ENCODE data around the gene RGS8.

RGS8 gene, protein sequence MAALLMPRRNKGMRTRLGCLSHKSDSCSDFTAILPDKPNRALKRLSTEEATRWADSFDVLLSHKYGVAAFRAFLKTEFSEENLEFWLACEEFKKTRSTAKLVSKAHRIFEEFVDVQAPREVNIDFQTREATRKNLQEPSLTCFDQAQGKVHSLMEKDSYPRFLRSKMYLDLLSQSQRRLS

DNA sequence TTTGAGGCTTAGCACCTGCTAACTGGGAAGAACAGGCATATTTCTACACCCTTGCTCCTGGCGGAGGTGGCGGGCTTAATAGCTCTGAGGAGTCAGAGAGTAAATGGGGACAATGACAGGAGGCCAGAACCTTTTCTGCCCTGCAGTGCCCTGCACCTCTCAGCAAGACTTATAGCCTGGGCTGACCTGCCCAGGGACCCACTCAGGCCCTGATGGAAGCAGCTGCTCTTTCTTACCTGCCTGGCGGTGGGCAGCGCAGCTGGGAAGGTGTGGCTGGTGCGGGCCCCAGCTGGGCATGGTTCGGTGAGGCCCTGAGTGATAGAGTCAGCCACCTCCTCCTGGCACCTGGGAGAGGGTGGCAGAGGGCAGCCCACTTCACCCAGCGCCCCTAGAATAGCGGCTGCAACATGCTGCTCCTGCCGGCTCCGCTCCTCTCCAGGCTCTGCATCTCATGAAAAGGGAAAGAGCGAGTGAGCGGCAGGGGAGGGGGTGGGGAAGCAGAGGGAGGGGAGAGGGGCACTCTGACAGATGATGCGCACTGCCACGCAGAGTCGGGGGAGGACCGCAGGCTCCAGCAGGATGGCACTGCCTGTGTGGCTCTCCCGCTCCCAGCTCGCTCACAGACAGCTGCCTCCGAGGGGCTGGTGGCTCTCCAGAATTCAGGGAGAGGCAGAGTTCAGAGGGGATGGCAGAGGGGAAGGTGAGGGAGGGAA is at the start of gene RGS8:
Gene RGS8, minus strand, starts transcription at position 472 of the 713 bp plus-strand sequence. CDS start 14,938 bp downstream, outside the sequence.
- DNase-seq = peak; percentile 70

DNA sequence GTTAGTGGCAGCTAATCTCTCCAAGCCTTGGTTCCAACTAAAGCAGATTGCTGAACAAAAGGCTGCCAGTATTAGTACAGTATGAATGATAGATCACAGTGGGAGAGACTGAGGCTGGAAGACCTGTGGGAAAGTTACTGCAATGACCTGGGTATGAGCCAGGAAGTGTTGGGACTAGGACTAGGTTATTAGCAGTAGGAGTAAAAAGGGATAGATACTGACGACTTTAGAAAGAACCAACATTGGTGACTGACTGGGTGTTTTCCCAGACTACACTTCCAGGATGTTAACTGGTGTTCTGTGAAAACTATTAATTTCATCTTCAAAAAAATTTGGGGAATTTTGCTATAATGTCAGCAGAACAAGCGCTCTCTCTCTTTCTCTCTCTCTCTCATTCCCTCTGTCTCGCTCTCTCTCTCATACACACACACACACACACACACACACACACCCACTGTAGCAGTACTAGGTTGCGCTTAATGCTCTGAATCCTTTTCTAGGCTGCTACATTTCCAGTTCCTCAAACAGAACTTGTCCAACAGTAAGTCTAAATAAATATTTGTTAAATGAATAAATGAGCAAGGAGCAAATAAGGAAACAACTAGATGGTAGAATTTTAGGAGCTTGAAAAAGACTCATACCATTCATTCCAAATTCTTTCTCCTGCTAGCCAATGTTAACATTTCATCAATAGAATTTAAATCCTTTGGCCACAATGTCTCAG is 47.6 kb upstream of the RGS8 start:
- DNase-seq = no peak

- DNase-seq = no peak
Observed at GRCh38 chr1:182726912-182727311, 42.5 kb upstream of the RGS8 start.

GRCh38 chr1:182725259-182726255 is 41.2 kb upstream of the RGS8 start:
- DNase-seq = no peak

DNA sequence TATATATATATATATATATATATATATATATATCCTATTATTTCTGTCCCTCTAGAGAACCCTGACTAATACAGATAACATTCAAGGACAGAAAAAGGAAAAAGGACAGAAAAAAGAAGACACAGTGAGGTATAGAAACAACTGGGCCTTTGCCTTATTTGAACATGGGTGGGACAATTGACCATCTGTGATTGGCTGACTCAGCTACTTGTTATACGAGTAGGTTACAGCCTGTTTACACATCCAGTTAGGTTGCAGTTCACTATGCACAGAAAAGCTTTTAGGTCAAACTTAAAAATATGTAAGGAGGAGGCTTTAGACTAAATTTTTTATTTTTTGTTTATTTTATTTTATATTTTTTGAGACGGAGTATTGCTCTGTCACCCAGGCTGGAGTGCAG is 39.8 kb upstream of the RGS8 start:
- no peak for DNase-seq

GRCh38 chr1:182723200-182723599 is 38.8 kb upstream of the RGS8 start:
- DNase-seq = no peak

- no peak for DNase-seq
Observed at GRCh38 chr1:182721525-182721924, 37.1 kb upstream of the RGS8 start.

- DNase-seq = no peak
Observed at GRCh38 chr1:182720463-182720862, 36.1 kb upstream of the RGS8 start.

- no peak for DNase-seq
Observed at GRCh38 chr1:182719553-182719952, 35.2 kb upstream of the RGS8 start.

DNA sequence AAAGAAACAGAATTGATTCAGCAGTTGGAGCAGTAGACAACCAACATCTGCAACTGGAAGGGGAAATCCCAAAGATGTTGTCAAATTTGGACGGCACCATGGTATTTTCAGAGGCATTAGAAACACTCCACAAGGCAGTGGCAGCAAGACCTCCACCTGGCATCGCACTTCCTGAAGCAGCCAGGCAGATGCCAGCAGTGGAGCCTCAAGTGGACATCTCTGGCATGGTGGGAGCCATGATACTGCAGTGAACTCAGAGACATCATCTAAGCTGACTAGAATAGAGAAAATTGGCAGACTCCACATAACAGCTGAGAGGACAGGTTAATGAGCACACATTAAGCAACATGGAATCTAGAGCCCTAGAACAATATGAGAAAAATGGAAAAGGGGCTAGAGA is 33.9 kb upstream of the RGS8 start:
- no peak for DNase-seq

DNA sequence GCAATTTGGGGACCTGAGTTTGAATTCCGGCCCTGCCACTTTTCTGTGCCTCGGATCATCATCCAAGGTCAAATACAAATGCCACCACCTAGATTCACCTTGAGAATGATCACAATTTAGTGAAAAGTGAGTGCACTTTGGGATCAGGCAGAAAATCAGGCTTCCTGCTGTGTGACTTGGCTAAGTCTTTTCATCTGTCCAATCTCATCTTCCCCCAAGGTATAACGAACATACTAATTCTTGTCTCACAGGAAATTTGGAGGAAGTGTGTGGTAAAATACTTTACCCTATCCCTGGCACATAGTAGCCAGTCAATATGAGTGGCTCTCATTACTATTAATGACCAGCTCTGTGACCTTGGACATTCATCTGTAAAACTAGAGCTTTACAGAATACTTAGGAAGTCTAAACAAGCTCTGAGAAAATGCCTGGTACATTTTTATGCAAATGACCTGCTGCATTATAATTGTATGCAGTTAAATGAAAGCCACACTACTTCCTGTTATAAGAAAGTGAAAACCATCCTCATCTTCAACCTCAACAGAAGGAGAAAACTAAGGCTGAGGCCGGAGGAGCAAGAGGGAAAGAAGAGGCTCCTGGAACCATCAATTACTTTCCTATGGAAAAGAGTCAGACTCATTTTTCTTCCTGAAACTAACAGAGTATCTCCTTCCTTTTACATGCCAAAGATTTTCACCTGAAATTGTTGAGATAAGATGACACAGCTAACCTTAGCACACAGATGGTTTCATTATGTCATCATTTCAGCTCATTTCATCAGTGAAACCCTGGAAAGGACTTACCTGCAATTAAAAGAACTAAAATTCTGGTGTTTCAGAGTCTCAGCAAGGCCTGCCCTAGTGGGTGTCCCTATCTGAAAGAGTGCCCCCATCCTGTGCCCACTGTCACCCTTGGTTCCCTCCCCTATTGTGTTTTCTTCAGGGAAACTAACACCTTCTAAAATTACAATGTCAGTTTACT is 32.6 kb upstream of the RGS8 start:
- no peak for DNase-seq

- no peak for DNase-seq
Observed at GRCh38 chr1:182715531-182715930, 31.1 kb upstream of the RGS8 start.

GRCh38 chr1:182714546-182714945 is 30.2 kb upstream of the RGS8 start:
- DNase-seq = no peak

DNA sequence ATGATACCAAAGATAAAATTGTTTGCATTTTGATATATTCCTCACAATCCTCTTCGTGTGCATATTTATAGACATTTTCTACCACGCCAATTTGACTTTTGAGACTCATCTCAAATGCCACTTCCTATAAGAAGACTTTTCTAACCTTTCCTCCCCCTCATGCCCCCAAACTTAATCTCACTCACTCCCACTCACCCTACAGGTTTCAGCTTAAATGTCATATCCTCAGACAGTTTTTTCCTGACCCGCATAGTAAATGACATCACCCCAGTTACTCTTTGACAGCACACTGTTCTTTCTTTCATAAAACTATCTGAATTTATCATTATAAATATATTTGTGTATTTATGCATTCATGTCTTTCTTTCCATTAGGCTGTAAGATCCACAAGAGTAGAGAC is 29.6 kb upstream of the RGS8 start:
- no peak for DNase-seq

DNA sequence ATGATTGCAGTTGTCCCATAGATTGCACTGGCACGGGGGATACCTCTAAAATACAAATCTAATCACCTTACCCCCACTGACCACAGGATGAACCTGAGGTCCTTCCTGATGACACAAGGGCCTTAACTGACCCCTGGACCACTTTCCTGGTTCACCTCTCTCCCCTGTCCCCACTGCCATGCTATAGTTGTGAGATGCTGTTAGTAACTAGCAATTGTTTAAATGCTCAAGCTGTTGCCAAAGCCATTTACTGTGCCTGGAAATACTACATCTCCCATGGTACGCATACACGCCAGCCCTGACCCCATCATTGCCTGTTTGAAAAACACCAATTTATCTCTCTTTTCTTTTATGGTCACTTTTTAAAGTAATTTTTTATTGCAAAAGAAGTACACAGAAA is 29.1 kb upstream of the RGS8 start:
- no peak for DNase-seq

GRCh38 chr1:182709855-182710254 is 25.5 kb upstream of the RGS8 start:
- DNase-seq = no peak

- DNase-seq = no peak
Observed at GRCh38 chr1:182709225-182709764, 24.9 kb upstream of the RGS8 start.

- DNase-seq = peak; percentile 29
Observed at GRCh38 chr1:182707122-182707521, 22.7 kb upstream of the RGS8 start.

DNA sequence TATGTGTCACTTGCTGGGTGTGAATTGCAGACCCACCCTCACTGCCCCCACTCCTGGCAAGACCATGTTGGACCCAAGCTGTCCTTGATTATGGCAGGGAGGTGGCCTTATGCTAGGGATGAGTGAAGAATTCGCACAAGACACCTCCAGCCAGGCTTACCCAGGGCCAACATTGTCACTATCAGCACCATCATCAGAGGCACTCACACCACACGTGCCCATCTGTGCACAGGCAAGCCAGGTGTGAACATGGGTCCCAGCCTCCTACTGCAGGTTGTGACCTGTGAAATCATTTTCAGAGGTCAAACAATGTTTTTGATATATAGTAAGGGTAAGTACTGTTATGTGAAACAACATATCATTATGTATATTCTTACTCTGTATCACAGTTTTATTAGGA is 20.3 kb upstream of the RGS8 start:
- no peak for DNase-seq

GRCh38 chr1:182703539-182703938 is 19.2 kb upstream of the RGS8 start:
- peak; percentile 86 for DNase-seq

- peak; percentile 86 for DNase-seq
Observed at GRCh38 chr1:182702826-182703524, 18.6 kb upstream of the RGS8 start.

All from NCI-H1092 (cell line).